PC-3 (cell line): ENCODE results near the gene SLC7A4. TPM values are rescaled to one million over a fixed set of nuclear protein-coding genes. Genes with fewer than 3 reads are reported as not detected.
A peak's percentile ranks its signal among the peaks of the same experiment; 100 is the strongest.
"Not testable (repeated sequence)": the region's sequence is repeated elsewhere in the genome, so short reads cannot be mapped to it uniquely, and the experiment has no call there.

ENCODE experiments used
- ATAC-seq: fragments of 200-7000 bp; cut with Tn5 transposase; 2 replicates; pipeline ENCODE4 v1.9.1; 2020; ENCODE audit warnings: mild to moderate bottlenecking, moderate library complexity
- BruUV-seq: library from RNA; stranded (reverse); fragments of 400-500 nt; replicated peaks from 2 replicates; lab custom pipeline; 2021; lab: Mats Ljungman, UMichigan
- CTCF ChIA-PET: fragments of 300-600 bp; sonication (Branson Sonifier 250); formaldehyde crosslinking; loops from one replicate; lab custom pipeline; 2022; ENCODE audit warnings: antibody characterized with exemption; lab: Charles Lee
- POLR2A ChIA-PET: fragments of 300-600 bp; sonication (Branson Sonifier 250); formaldehyde crosslinking; loops from one replicate; lab custom pipeline; 2022; ENCODE audit warnings: antibody characterized with exemption; ENCODE audit not compliant: unreplicated experiment; lab: Charles Lee
- DNase-seq: peaks from one replicate; pipeline ENCODE4 v3.0.0-alpha.2; 2015
- H2AFZ ChIP-seq: fragments of 300-600 bp; sonication (generic); 2 replicates; pipeline ENCODE4 v1.6.0; 2016; ENCODE audit warnings: antibody characterized with exemption, low read length
- H3F3A ChIP-seq: fragments of 300-600 bp; sonication (generic); one replicate; pipeline ENCODE4 v1.6.0; 2017; ENCODE audit warnings: antibody characterized with exemption, low read length, control low read depth, mild to moderate bottlenecking; ENCODE audit not compliant: unreplicated experiment
- H3K27ac ChIP-seq: fragments of 300-600 bp; sonication (generic); 2 replicates; pipeline ENCODE4 v1.5.1; 2016; ENCODE audit warnings: mild to moderate bottlenecking, low read length
- H3K27me3 ChIP-seq: fragments of 300-600 bp; sonication (generic); 2 replicates; pipeline ENCODE4 v1.6.1; 2016; ENCODE audit warnings: low read length, mixed read lengths
- H3K36me3 ChIP-seq: fragments of 300-600 bp; sonication (generic); 2 replicates; pipeline ENCODE4 v1.6.1; 2016; ENCODE audit warnings: low read depth, mixed run types, low read length, mixed read lengths
- H3K4me1 ChIP-seq: fragments of 300-600 bp; sonication (generic); 2 replicates; pipeline ENCODE4 v1.5.1; 2016; ENCODE audit warnings: low read length; ENCODE audit not compliant: insufficient read depth
- H3K4me2 ChIP-seq: fragments of 300-600 bp; sonication (generic); 2 replicates; pipeline ENCODE4 v1.6.0; 2016; ENCODE audit warnings: low read length
- H3K4me3 ChIP-seq: fragments of 300-600 bp; sonication (generic); 2 replicates; pipeline ENCODE4 v1.5.1; 2016; ENCODE audit warnings: mild to moderate bottlenecking, low read length, mixed read lengths
- H3K79me2 ChIP-seq: fragments of 300-600 bp; sonication (generic); 2 replicates; pipeline ENCODE4 v1.6.1; 2017; ENCODE audit warnings: low read length, mixed read lengths
- H3K9ac ChIP-seq: fragments of 300-600 bp; sonication (generic); 2 replicates; pipeline ENCODE4 v1.6.0; 2016; ENCODE audit warnings: mild to moderate bottlenecking, low read length
- H3K9me2 ChIP-seq: fragments of 300-600 bp; sonication (generic); replicated peaks from 2 replicates; pipeline ENCODE4 v1.6.1; 2016; ENCODE audit warnings: mixed run types, low read length, mixed read lengths
- H3K9me3 ChIP-seq: fragments of 300-600 bp; sonication (generic); 2 replicates; pipeline ENCODE4 v1.6.1; 2016; ENCODE audit warnings: low read length, mixed read lengths
- H4K20me1 ChIP-seq: fragments of 300-600 bp; sonication (generic); 2 replicates; pipeline ENCODE4 v1.6.1; 2016; ENCODE audit warnings: low read length, mixed read lengths
- CTCF ChIP-seq: fragments of 300-600 bp; sonication (generic); conservative IDR thresholded peaks from 2 replicates; pipeline ENCODE4 v1.5.1; 2017; ENCODE audit warnings: antibody characterized with exemption, low read depth, mild to moderate bottlenecking, low read length
- EZH2 ChIP-seq: fragments of 300-600 bp; sonication (generic); IDR thresholded peaks from one replicate; pipeline ENCODE4 v1.6.1; 2017; ENCODE audit warnings: antibody characterized with exemption, mild to moderate bottlenecking, low read length; ENCODE audit not compliant: unreplicated experiment
- EZH2phosphoT487 ChIP-seq: fragments of 300-600 bp; sonication (generic); IDR thresholded peaks from 2 replicates; pipeline ENCODE4 v1.6.1; 2018; ENCODE audit warnings: mild to moderate bottlenecking, antibody characterized with exemption, low read length, borderline replicate concordance
- intact Hi-C: fragments of 100-400 bp; cut with micrococcal nuclease; formaldehyde crosslinking; loops from 2 replicates; pipeline ENCODE4 v1.9.0; 2023
- total RNA-seq: library from RNA; depleted of rRNA; stranded (reverse); fragments of >200 nt; gene quantifications from 2 replicates; pipeline ENCODE4 v1.2.3, GENCODE V29; 2014

SLC7A4 gene
- total RNA-seq, 1 experiment from 2014 or later = not detected

GRCh38 chr22:21009638-21010425, 22.5 kb downstream of the SLC7A4 start:
- H3K36me3 ChIP-seq = no peaks in the 10 kb centered on the region
- no peak overlapping the region for H2AFZ ChIP-seq
- no peak overlapping the region for H3K4me2 ChIP-seq
- H3K9ac ChIP-seq = no peak overlapping the region
- no peaks in the 10 kb centered on the region for H3K27me3 ChIP-seq
- no peaks in the 10 kb centered on the region for H3F3A ChIP-seq
- H3K9me2 ChIP-seq = no peaks in the 10 kb centered on the region
- no peaks in the 10 kb centered on the region for H3K9me3 ChIP-seq
- peaks cover 3% of the 10 kb centered on the region; the same call in 1 of the 2 replicates for H3K4me1 ChIP-seq
- H3K27ac ChIP-seq = no peak overlapping the region
- DNase-seq (peak; percentile 61), ATAC-seq (0 out of 2 replicates have a peak, but pooled peaks have one; percentile 43)
- CTCF ChIA-PET = interaction anchor here (0.5 kb wide), 1 partner anchor 94 kb away, joined by 5 read pairs; no protein-coding TSS in a partner anchor
- TF ChIP-seq EZH2phosphoT487 = no peak
- TF ChIP-seq CTCF = no peak
- no peak for TF ChIP-seq EZH2
- BruUV-seq = no TSS peak
- H3K4me3 ChIP-seq = no peak overlapping the region
- no peaks in the 10 kb centered on the region for H3K79me2 ChIP-seq
- POLR2A ChIA-PET = no interaction called here
- intact Hi-C loops = no loop called here
- no peaks in the 10 kb centered on the region for H4K20me1 ChIP-seq

DNA sequence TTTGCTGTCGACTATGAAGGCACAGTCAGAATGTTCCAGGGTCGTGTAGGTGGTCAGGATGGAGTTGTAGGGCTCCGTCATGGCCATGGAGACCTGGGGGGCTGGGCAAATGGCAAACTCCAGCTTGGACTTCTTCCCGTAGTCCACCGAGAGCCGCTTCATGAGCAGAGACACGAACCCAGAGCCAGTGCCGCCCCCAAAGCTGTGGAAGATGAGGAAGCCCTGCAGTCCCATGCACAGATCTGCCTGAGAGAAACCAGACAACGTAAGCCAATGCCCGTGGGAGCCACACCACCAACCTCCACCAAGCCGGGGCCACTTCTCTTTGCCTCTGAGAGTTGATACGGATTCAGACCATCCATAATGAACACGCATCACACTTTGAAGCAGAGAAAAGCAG, 23.2 kb downstream of the SLC7A4 start:
- H3K4me1 ChIP-seq, H3K79me2 ChIP-seq, H3K27ac ChIP-seq, H3F3A ChIP-seq, H3K4me3 ChIP-seq, H3K9ac ChIP-seq, H3K27me3 ChIP-seq, BruUV-seq, H3K9me3 ChIP-seq, DNase-seq, H3K9me2 ChIP-seq, POLR2A ChIA-PET, H2AFZ ChIP-seq, H3K36me3 ChIP-seq, ATAC-seq, H3K4me2 ChIP-seq, intact Hi-C loops, H4K20me1 ChIP-seq: not testable (repeated sequence)
- CTCF ChIA-PET = interaction anchor here (0.5 kb wide), 1 partner anchor 94 kb away, joined by 5 read pairs; no protein-coding TSS in a partner anchor

DNA sequence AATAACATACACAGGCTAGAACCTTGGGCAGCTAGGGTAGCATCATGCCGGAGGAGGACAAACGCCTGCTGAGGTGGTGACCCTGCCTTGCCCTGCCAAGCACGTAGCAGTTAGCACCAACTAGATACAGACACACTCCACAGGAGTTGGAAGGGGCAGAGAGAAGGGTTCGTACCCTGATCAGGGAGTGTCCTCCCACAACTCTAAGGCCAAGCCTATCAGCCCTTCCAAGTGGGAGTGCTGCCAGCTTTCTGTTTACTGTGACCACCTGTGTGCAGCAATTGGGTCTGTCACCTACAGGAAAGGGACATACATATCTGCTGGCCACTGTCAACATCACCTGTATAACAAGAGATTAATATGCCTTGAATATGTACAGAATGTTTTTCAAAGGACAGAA, 28.6 kb downstream of the SLC7A4 start:
- intact Hi-C loops = no loop called here
- POLR2A ChIA-PET = interaction anchor here (0.6 kb wide), 1 partner anchor 8 kb away, joined by 3 read pairs; no protein-coding TSS in a partner anchor

More for the DNA sequence above, 28.6 kb downstream of the SLC7A4 start:
- Histone ChIP-seq H3K36me3 (peaks cover 6% of the 10 kb centered on the region; the same call in 1 of the 2 replicates), H2AFZ (no peak overlapping the region), H3K4me2 (peak overlapping the region; percentile 100), H3K9me3 (no peaks in the 10 kb centered on the region), H4K20me1 (no peaks in the 10 kb centered on the region), H3K9ac (no peak overlapping the region), H3F3A (no peaks in the 10 kb centered on the region), H3K27me3 (no peaks in the 10 kb centered on the region), H3K4me3 (peak overlapping the region; percentile 92; the same call in 1 of the 2 replicates), H3K27ac (no peak overlapping the region), H3K9me2 (no peaks in the 10 kb centered on the region), H3K79me2 (peaks cover 36% of the 10 kb centered on the region), H3K4me1 (peaks cover 24% of the 10 kb centered on the region)
- no TSS peak for BruUV-seq
- DNase-seq (no peak), ATAC-seq (no peak)
- TF ChIP-seq EZH2phosphoT487 (no peak), CTCF (no peak), EZH2 (no peak)
- CTCF ChIA-PET = no interaction called here
